Breast epithelium (tissue), 3 donors: ENCODE measurements around the gene GPAM.

Source experiments
- CTCF ChIP-seq, 3 donors: fragments of 450-650 bp; IDR thresholded peaks; one replicate each; pipeline ENCODE4 v1.5.1; 2016 to 2017; ENCODE audit warnings: antibody characterized with exemption in 3 of 3, mild to moderate bottlenecking in 3 of 3, moderate library complexity in 3 of 3
- POLR2A ChIP-seq: fragments of 450-650 bp; IDR thresholded peaks from one replicate; pipeline ENCODE4 v1.6.1; 2016; ENCODE audit warnings: antibody characterized with exemption, mild to moderate bottlenecking, moderate library complexity
- POLR2AphosphoS5 ChIP-seq, 3 donors: sonication (generic); formaldehyde crosslinking; IDR thresholded peaks; one replicate each; pipeline ENCODE4 v1.6.1; 2017; ENCODE audit warnings: antibody characterized with exemption in 3 of 3

DNA sequence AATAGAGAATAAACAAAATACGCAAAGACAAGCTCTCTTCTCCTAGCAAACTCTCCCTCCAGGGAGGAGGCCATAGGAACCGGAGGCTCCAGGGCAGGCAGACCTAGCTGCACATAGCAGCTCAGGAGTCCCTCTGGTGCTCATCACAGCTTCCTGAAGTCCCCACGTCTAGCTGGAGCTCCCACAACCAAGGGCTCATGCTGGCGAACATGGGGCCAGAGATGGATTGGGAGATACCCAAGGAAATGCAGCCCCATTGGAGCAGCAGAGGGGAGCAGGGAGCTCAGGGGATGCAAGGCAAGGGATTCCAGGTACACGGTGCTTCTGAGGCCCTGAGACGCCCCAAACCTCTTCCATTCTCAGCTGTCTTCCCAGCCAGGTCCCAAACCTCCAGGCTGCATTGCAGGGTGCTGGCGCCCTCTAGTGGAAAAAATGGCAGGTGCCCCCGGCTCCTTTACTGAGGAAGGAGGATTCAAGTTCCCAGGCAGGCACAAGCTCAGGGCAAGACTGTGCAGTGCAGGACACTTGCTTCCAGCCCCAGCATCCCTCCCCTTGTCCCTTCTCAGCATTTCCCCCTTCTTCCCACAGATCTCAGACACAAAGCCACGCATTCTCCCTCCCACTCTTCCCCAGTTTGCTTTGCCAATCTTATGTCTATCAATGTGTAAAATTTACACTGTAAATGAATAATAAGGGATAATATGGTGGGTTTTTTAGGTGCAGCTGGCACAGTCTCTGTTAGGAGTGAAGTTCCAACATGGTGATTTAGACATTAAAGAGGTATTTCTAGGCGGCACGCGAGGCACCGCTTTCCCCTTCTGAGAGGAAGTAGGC is 46.2 kb downstream of the GPAM start:
- TF ChIP-seq POLR2AphosphoS5 (IDR thresholded peaks at IDR 0.05) (no peak), CTCF (IDR thresholded peaks at IDR 0.05) (peak; percentile 44 to 82 (median 68)), POLR2A (no peak)
